Globus pallidus (tissue), 1 donor: ENCODE measurements around the gene SAPCD1.
A peak's percentile ranks its signal among the peaks of the same experiment; 100 is the strongest.

Experiments
- DNase-seq: peaks from one replicate; pipeline ENCODE4 v3.0.0-alpha.2; 2015; ENCODE audit warnings: low spot score

SAPCD1 gene

GRCh38 chr6:31762356-31762755 is at the start of gene SAPCD1:
Gene SAPCD1 (plus strand): TSS chr6:31762656. CDS start chr6:31763055, 399 bp downstream.
- no peak for DNase-seq

- DNase-seq: no peak
These were observed 49.0 kb upstream of the SAPCD1 start for GRCh38 chr6:31713465-31713864.

- no peak for DNase-seq
These were observed 48.3 kb upstream of the SAPCD1 start for GRCh38 chr6:31713991-31714684.

- no peak for DNase-seq
These were observed 47.2 kb upstream of the SAPCD1 start, which contains the start of gene LY6G6D for GRCh38 chr6:31715022-31715958. Gene LY6G6D (plus strand): TSS chr6:31715348. CDS start chr6:31715356, 8 bp downstream.

GRCh38 chr6:31717499-31718222 is 44.8 kb upstream of the SAPCD1 start:
- DNase-seq: no peak

- DNase-seq: no peak
These were observed 44.2 kb upstream of the SAPCD1 start for GRCh38 chr6:31718265-31718664.

- DNase-seq: no peak
These were observed 43.5 kb upstream of the SAPCD1 start for GRCh38 chr6:31719001-31719400.

- no peak for DNase-seq
These were observed 42.2 kb upstream of the SAPCD1 start for GRCh38 chr6:31720196-31720770.

GRCh38 chr6:31721351-31722020 is 41.0 kb upstream of the SAPCD1 start, which contains the start of gene LY6G6C:
Gene LY6G6C (minus strand): TSS chr6:31721746. CDS start chr6:31721679, 67 bp downstream.
- no peak for DNase-seq

GRCh38 chr6:31722173-31722572 is 40.3 kb upstream of the SAPCD1 start:
- no peak for DNase-seq

GRCh38 chr6:31723245-31723979 is 39.0 kb upstream of the SAPCD1 start, which contains the start of gene MPIG6B:
Gene MPIG6B (plus strand): TSS chr6:31723373. CDS start chr6:31723384, 11 bp downstream.
- DNase-seq: no peak

- DNase-seq: no peak
These were observed 38.3 kb upstream of the SAPCD1 start for GRCh38 chr6:31723980-31724691.

GRCh38 chr6:31725502-31726350 is 36.7 kb upstream of the SAPCD1 start:
- no peak for DNase-seq

GRCh38 chr6:31727034-31727716 is 35.3 kb upstream of the SAPCD1 start:
- DNase-seq: peak; percentile 42

GRCh38 chr6:31727717-31728671 is 34.5 kb upstream of the SAPCD1 start:
- no peak for DNase-seq

GRCh38 chr6:31728767-31729514 is 33.5 kb upstream of the SAPCD1 start, which contains the start of gene DDAH2:
Gene DDAH2 (minus strand): TSS chr6:31729299. CDS start chr6:31729161, 138 bp downstream.
- no peak for DNase-seq
